Tibial artery (tissue), 4 donors: ENCODE data around the gene DCTN1.

Experiments used
- DNase-seq, 2 donors: peaks; one replicate each; pipeline ENCODE4 v3.0.0-alpha.2; 2019
- H3K27ac ChIP-seq, 2 donors: fragments of 200-600 bp; sonication (generic) in 1 of 2; 1 replicate in 1 of 2; 2 replicates in 1 of 2; pipeline ENCODE4 v1.5.1; 2018 to 2019; ENCODE audit warnings: mild to moderate bottlenecking in 1 of 2
- H3K27me3 ChIP-seq, 2 donors: fragments of 200-600 bp; sonication (generic) in 1 of 2; one replicate each; pipeline versions ENCODE4 v1.5.1 to v1.6.0; 2016 to 2019
- H3K36me3 ChIP-seq, 3 donors: fragments of 200-600 bp; sonication (generic) in 2 of 3; one replicate each; pipeline ENCODE4 v1.5.1; 2016 to 2019; ENCODE audit warnings: mild to moderate bottlenecking in 2 of 3
- H3K4me1 ChIP-seq, 4 donors: fragments of 200-600 bp; sonication (generic) in 2 of 4; 1 replicate in 3 of 4; 2 replicates in 1 of 4; pipeline ENCODE4 v1.5.1; 2016 to 2019
- H3K4me3 ChIP-seq, 2 donors: fragments of 200-600 bp; sonication (generic) in 1 of 2; 1 replicate in 1 of 2; 2 replicates in 1 of 2; pipeline ENCODE4 v1.5.1; 2018 to 2019; ENCODE audit warnings: mild to moderate bottlenecking in 2 of 2
- H3K9me3 ChIP-seq, 3 donors: fragments of 200-600 bp; sonication (generic) in 1 of 3; one replicate each; pipeline ENCODE4 v1.5.1; 2016 to 2019
- CTCF ChIP-seq, 2 experiments: fragments of 200-600 bp in 1 of 2; fragments of 450-650 bp in 1 of 2; IDR thresholded peaks; one replicate each; pipeline ENCODE4 v1.5.1; 2017 to 2019; ENCODE audit warnings: antibody characterized with exemption in 2 of 2, mild to moderate bottlenecking in 1 of 2, moderate library complexity in 1 of 2
- intact Hi-C: fragments of 100-400 bp; cut with DNase I; formaldehyde crosslinking; loops from one replicate; pipeline ENCODE4 v1.15.0; 2023; ENCODE audit warnings: low total_unique reads

Gene DCTN1

DNA sequence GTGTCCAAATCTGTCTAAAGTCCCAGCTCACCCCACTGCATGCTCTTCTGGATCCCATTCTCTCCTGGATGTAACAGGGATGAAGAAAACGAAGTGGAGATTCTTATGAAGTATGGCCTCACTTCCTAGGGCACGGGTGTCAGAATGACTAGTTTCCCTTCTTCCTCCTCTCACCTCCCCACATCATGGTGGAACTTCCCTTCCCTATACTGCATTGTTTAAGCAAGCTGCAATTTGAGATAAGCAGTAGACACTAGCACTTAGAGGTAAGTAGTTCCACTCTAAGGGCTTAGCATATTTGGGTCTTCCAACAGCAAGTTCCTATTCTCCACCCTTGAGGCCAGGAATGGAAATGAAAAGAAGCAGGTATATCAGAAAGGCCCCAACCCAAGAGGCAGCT is 66.6 kb downstream of the DCTN1 start:
- H3K27me3 ChIP-seq: no peaks in the 10 kb centered on the region
- intact Hi-C loops: no loop called here
- peaks cover 8 to 24% (median 15%) of the 10 kb centered on the region in 3 donors for H3K36me3 ChIP-seq
- H3K27ac ChIP-seq: no peak overlapping the region
- H3K4me1 ChIP-seq: peaks cover 0 to 17% (median 9%) of the 10 kb centered on the region in 4 donors
- no peak overlapping the region for H3K4me3 ChIP-seq
- no peaks in the 10 kb centered on the region for H3K9me3 ChIP-seq
- DNase-seq: no peak
- TF ChIP-seq CTCF (IDR thresholded peaks at IDR 0.05): no peak

GRCh38 chr2:74312913-74313312 is 67.2 kb downstream of the DCTN1 start:
- H3K9me3 ChIP-seq: no peaks in the 10 kb centered on the region
- H3K4me3 ChIP-seq: no peak overlapping the region
- H3K4me1 ChIP-seq: peaks cover 0 to 11% (median 4%) of the 10 kb centered on the region in 4 donors
- peaks cover 8 to 24% (median 15%) of the 10 kb centered on the region in 3 donors for H3K36me3 ChIP-seq
- no peak for TF ChIP-seq CTCF (IDR thresholded peaks at IDR 0.05)
- intact Hi-C loops: no loop called here
- H3K27me3 ChIP-seq: no peaks in the 10 kb centered on the region
- no peak for DNase-seq
- H3K27ac ChIP-seq: no peak overlapping the region
